Nephron (organoid): ENCODE data around the gene C15orf39.

Source experiments
- H3K27ac Mint-ChIP-seq, 3 experiments: 2 replicates each; pipeline ENCODE4 v1.8.0; 2020; ENCODE audit warnings: mixed read lengths in 3 of 3, mild to moderate bottlenecking in 2 of 3, moderate library complexity in 1 of 3
- H3K27me3 Mint-ChIP-seq: 2 replicates; pipeline ENCODE4 v1.8.0; 2021; ENCODE audit warnings: low read depth, mild to moderate bottlenecking, moderate library complexity, mixed read lengths
- H3K36me3 Mint-ChIP-seq: 2 replicates; pipeline ENCODE4 v1.8.0; 2020; ENCODE audit warnings: low read depth, mixed read lengths
- H3K4me1 Mint-ChIP-seq: 2 replicates; pipeline ENCODE4 v1.8.0; 2020; ENCODE audit warnings: mixed read lengths
- H3K4me3 Mint-ChIP-seq, 3 experiments: 2 replicates each; pipeline ENCODE4 v1.8.0; 2020; ENCODE audit warnings: mild to moderate bottlenecking in 3 of 3, mixed read lengths in 3 of 3, moderate library complexity in 2 of 3
- H3K9me3 Mint-ChIP-seq: 2 replicates; pipeline ENCODE4 v1.8.0; 2020; ENCODE audit warnings: mixed read lengths
- CTCF ChIP-seq, 3 experiments: fragments of 200-600 bp; sonication (generic); IDR thresholded peaks; one replicate each; pipeline ENCODE4 v1.5.0; 2021; ENCODE audit warnings: antibody characterized with exemption in 3 of 3; ENCODE audit not compliant: unreplicated experiment in 3 of 3

Gene C15orf39

GRCh38 chr15:75192307-75192706 lies 9.4 kb upstream of the C15orf39 start:
- Mint-ChIP-seq H3K9me3 (peaks cover 8% of the 10 kb centered on the region), H3K27ac (no peak overlapping the region), H3K27me3 (peaks cover 18% of the 10 kb centered on the region)

GRCh38 chr15:75193272-75193671 lies 8.4 kb upstream of the C15orf39 start:
- peaks cover 11% of the 10 kb centered on the region for H3K4me1 Mint-ChIP-seq
- peaks cover 8% of the 10 kb centered on the region for H3K9me3 Mint-ChIP-seq
- H3K27me3 Mint-ChIP-seq, result peaks cover 24% of the 10 kb centered on the region
- no peaks in the 10 kb centered on the region for H3K36me3 Mint-ChIP-seq
- H3K4me3 Mint-ChIP-seq, result no peak overlapping the region
- no peak for TF ChIP-seq CTCF (IDR thresholded peaks at IDR 0.05; ENCODE audit: unreplicated experiment in 3 of 3)
- no peak overlapping the region for H3K27ac Mint-ChIP-seq

More at GRCh38 chr15:75192307-75192706, 9.4 kb upstream of the C15orf39 start:
- Mint-ChIP-seq H3K36me3 (no peaks in the 10 kb centered on the region), H3K4me1 (peaks cover 10% of the 10 kb centered on the region), H3K4me3 (no peak overlapping the region)
- no peak for TF ChIP-seq CTCF (IDR thresholded peaks at IDR 0.05; ENCODE audit: unreplicated experiment in 3 of 3)

DNA sequence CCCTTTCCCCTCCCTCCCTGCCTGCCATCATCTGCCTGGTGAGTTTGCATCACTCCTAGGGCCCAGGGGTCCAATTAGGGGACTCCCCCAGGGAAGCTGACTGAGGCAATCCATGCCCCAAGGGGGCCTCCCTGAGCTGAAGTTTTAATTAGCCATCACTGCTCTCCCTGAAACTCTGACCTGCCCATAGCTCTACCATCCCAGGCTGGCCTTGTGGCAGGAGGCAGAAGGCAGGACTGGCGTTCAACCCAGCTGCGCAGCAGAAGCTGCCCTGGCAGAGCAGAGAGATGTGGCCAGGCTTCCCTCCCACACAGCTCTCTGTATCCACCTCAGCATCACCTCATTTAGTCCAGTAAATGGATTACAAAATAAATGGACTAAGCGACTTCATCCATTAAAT lies 7.7 kb upstream of the C15orf39 start:
- Mint-ChIP-seq H3K27ac (no peak overlapping the region), H3K4me3 (no peak overlapping the region), H3K4me1 (peaks cover 17% of the 10 kb centered on the region), H3K9me3 (peaks cover 8% of the 10 kb centered on the region), H3K36me3 (no peaks in the 10 kb centered on the region), H3K27me3 (peaks cover 31% of the 10 kb centered on the region)
- no peak for TF ChIP-seq CTCF (IDR thresholded peaks at IDR 0.05; ENCODE audit: unreplicated experiment in 3 of 3)

DNA sequence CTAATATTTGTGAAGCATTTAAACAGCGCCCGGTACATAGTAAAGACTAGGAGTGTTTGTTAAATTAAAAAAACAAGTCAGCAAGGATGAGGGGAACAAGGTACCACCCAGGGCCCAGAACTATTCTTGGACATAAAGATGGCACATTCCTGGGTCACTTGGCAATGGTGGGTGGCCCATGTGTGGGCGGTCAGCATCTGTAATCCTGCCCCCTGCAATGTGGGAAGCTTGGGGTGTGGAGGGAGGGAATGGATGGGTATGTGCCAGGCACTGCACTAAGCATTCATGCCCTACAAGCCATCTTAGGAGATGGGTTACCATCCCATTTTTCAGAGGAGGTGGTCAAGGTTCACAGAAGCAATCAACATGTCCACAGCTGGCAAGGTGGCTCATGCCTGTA lies 7.3 kb upstream of the C15orf39 start:
- TF ChIP-seq CTCF (IDR thresholded peaks at IDR 0.05; ENCODE audit: unreplicated experiment in 3 of 3), result no peak
- peaks cover 21% of the 10 kb centered on the region for H3K4me1 Mint-ChIP-seq
- H3K9me3 Mint-ChIP-seq, result peaks cover 7% of the 10 kb centered on the region
- H3K27me3 Mint-ChIP-seq, result peaks cover 35% of the 10 kb centered on the region
- no peak overlapping the region for H3K4me3 Mint-ChIP-seq
- no peaks in the 10 kb centered on the region for H3K36me3 Mint-ChIP-seq
- no peak overlapping the region for H3K27ac Mint-ChIP-seq

GRCh38 chr15:75195122-75195765 lies 6.4 kb upstream of the C15orf39 start:
- Mint-ChIP-seq H3K27ac (no peak overlapping the region), H3K27me3 (peaks cover 42% of the 10 kb centered on the region), H3K36me3 (no peaks in the 10 kb centered on the region), H3K9me3 (peaks cover 5% of the 10 kb centered on the region), H3K4me3 (no peak overlapping the region), H3K4me1 (peaks cover 27% of the 10 kb centered on the region)
- TF ChIP-seq CTCF (IDR thresholded peaks at IDR 0.05; ENCODE audit: unreplicated experiment in 3 of 3), result no peak

- peaks cover 5% of the 10 kb centered on the region for H3K9me3 Mint-ChIP-seq
- no peak overlapping the region for H3K4me3 Mint-ChIP-seq
- no peak for TF ChIP-seq CTCF (IDR thresholded peaks at IDR 0.05; ENCODE audit: unreplicated experiment in 3 of 3)
- peaks cover 28% of the 10 kb centered on the region for H3K4me1 Mint-ChIP-seq
- H3K36me3 Mint-ChIP-seq, result no peaks in the 10 kb centered on the region
- peaks cover 44% of the 10 kb centered on the region for H3K27me3 Mint-ChIP-seq
- no peak overlapping the region for H3K27ac Mint-ChIP-seq
Observed at GRCh38 chr15:75195766-75196241, 5.9 kb upstream of the C15orf39 start.
